ENCODE results near the gene MAGED2. TPM values are rescaled to one million over a fixed set of nuclear protein-coding genes. Genes with fewer than 3 reads are reported as not detected.
A peak's percentile ranks its signal among the peaks of the same experiment; 100 is the strongest.

The MAGED2 gene
- total and polyA plus RNA-seq, 9 of the 15 experiments (the other 6 are each of a cell fraction or from before 2014, with no cell fraction given), result 19.7 to 49.1 (median 23.1) TPM

DNA sequence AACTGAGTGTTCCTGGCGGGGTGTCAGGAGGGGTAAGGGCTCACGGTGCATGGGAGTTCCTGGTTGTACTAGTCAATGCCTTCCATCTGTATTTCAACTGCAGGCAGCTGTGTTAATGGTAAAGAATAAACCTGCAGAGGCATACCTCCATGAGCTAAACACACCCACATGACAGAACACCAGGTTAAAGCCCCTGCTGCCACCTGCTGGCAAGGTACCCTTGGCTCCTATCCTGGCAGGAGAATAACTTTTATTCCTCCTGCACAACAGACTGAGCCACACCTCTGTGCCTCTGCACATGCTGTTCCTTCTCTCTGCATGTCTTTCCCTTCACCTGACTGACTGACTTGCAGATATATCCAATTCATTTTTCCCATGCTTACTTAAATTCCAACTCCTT is 20.6 kb upstream of the MAGED2 start:
- H3K27ac ChIP-seq (ENCODE audit: extremely low read depth, low read depth, low read length), result no peak overlapping the region
- H3K79me2 ChIP-seq (ENCODE audit: control insufficient read depth, insufficient read depth, low read length), result no peaks in the 10 kb centered on the region
- peak; percentile 72 for ATAC-seq
- H3K4me2 ChIP-seq (ENCODE audit: insufficient read depth, low read length), result no peak overlapping the region
- TF ChIP-seq BHLHE40 (IDR thresholded peaks at IDR 0.05; ENCODE audit: low read length) (no peak), MEF2D (tag; conservative IDR thresholded peaks at IDR 0.05; ENCODE audit: low read depth) (no peak), RAD21 (CRISPR knock-in tag; conservative IDR thresholded peaks at IDR 0.05 in 1 of 2, IDR thresholded peaks at IDR 0.05 in 1 of 2) (peak in 1 of 2 experiments; percentile 9; a peak in 1 of 4 replicates), TCF3 (CRISPR knock-in tag; IDR thresholded peaks at IDR 0.05) (no peak)
- TF ChIP-seq, protein P1, sequence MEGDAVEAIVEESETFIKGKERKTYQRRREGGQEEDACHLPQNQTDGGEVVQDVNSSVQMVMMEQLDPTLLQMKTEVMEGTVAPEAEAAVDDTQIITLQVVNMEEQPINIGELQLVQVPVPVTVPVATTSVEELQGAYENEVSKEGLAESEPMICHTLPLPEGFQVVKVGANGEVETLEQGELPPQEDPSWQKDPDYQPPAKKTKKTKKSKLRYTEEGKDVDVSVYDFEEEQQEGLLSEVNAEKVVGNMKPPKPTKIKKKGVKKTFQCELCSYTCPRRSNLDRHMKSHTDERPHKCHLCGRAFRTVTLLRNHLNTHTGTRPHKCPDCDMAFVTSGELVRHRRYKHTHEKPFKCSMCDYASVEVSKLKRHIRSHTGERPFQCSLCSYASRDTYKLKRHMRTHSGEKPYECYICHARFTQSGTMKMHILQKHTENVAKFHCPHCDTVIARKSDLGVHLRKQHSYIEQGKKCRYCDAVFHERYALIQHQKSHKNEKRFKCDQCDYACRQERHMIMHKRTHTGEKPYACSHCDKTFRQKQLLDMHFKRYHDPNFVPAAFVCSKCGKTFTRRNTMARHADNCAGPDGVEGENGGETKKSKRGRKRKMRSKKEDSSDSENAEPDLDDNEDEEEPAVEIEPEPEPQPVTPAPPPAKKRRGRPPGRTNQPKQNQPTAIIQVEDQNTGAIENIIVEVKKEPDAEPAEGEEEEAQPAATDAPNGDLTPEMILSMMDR (IDR thresholded peaks at IDR 0.05 in 2 of 3, conservative IDR thresholded peaks at IDR 0.05 in 1 of 3; ENCODE audit: insufficient read depth in 2 of 3, low read depth in 1 of 3, low read length in 3 of 3), result peak; percentile 8 to 29 (median 18); a peak in 2 of 6 replicates
- POLR2A ChIA-PET, result no interaction called here
- WGBS (ENCODE audit: insufficient coverage, low coverage, missing lambda C conversion rate), result 12% methylated on average over 2 of the region's 2 CpGs
- H3K9me1 ChIP-seq (ENCODE audit: control insufficient read depth, insufficient read depth, low read length), result no peaks in the 10 kb centered on the region
- no peak for DNase-seq (ENCODE audit: extremely low read depth in 1 of 4, low spot score in 3 of 4)
- H3K27me3 ChIP-seq (ENCODE audit: control insufficient read depth in 2 of 2, insufficient read depth in 2 of 2, low read length in 2 of 2), result peaks cover 0 to 15% of the 10 kb centered on the region in 2 experiments; a peak in 1 of 5 replicates
- FAIRE-seq, result no peak
- no peaks in the 10 kb centered on the region for H3K9me3 ChIP-seq (replicated peaks; ENCODE audit: control insufficient read depth, insufficient read depth, low read depth, low read length)
- no peak overlapping the region for H3K4me3 ChIP-seq
- no peaks in the 10 kb centered on the region for H4K20me1 ChIP-seq (replicated peaks; ENCODE audit: control insufficient read depth, insufficient read depth, low read length)
- H2AFZ ChIP-seq (ENCODE audit: low read depth, low read length), result no peak overlapping the region
- CTCF ChIA-PET (ENCODE audit: low intra/inter-chr PET ratio), result no interaction called here
- intact Hi-C loops (cut with micrococcal nuclease), result loop anchor here (5.0 kb wide), 1 partner anchor 150 kb away; no protein-coding TSS in a partner anchor
- no peaks in the 10 kb centered on the region for H3K4me1 ChIP-seq (replicated peaks in 1 of 2; ENCODE audit: control insufficient read depth in 2 of 2, insufficient read depth in 2 of 2, low read length in 2 of 2)
- in situ Hi-C loops (cut with MboI), result no loop called here
- H3K9ac ChIP-seq (ENCODE audit: insufficient read depth in 1 of 2, low read depth in 2 of 2, low read length in 2 of 2), result no peak overlapping the region
- H3K36me3 ChIP-seq (ENCODE audit: control insufficient read depth, insufficient read depth, low read length), result no peaks in the 10 kb centered on the region
- no TSS peak for BruUV-seq (replicated peaks)

Measured in K562 (cell line).